Left renal cortex interstitium (tissue), 4 donors: ENCODE measurements around the gene NOL11. TPM values are rescaled to one million over a fixed set of nuclear protein-coding genes. Genes with fewer than 3 reads are reported as not detected.
"Not testable (repeated sequence)": the region's sequence is repeated elsewhere in the genome, so short reads cannot be mapped to it uniquely, and the experiment has no call there.

Source experiments
- DNase-seq, 4 donors: peaks; one replicate each; pipeline ENCODE4 v3.0.0-alpha.2; 2013; ENCODE audit warnings: low read depth in 4 of 4, low spot score in 2 of 4, missing footprints in 1 of 4
- polyA plus RNA-seq, 4 donors: library from polyadenylated mRNA; unstranded; fragments of 120-200 nt; gene quantifications; one replicate each; pipeline ENCODE4 v1.2.1, GENCODE V29; 2013; ENCODE audit not compliant: insufficient read length in 4 of 4

The NOL11 gene
- polyA plus RNA-seq, 4 donors: 86.0 to 97.6 (median 92.3) TPM

DNA sequence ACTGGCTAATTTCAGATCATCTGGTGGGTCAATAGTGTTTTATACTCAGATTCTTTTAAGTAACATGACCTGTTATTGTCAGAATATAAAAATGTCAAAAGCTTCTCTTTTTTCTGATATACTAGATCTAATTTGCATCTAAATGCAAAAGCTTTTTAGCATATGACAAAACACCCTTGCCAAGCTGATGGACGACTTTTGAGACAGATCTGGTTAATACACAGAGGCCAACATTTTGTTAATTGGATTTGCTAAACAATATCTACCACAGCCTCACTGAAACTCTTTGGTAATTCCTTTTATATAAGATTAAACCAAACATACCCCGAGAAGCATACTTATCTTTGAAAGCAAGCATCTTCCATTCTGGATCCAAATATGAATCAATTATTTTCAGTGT lies 10.3 kb upstream of the NOL11 start:
- no peak for DNase-seq

DNA sequence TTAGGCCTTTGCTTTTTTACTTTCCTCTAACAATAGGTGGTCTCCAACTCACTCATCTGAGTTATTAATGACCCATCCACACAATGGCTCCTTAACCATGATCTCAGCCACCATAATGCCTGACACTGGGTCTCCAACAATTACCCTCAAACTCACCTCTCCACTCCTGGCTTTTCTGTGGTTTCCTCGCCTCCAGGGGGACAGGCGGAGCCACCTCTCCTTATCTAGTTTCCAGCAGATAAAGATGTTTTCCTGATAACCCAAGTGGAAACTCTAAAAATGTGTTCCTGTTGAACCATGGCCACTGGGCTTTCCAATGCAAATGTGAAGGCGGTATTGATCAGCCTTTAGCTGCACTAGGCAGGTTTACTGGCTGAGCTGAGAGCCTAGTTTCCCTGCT lies 9.4 kb upstream of the NOL11 start:
- no peak for DNase-seq

DNA sequence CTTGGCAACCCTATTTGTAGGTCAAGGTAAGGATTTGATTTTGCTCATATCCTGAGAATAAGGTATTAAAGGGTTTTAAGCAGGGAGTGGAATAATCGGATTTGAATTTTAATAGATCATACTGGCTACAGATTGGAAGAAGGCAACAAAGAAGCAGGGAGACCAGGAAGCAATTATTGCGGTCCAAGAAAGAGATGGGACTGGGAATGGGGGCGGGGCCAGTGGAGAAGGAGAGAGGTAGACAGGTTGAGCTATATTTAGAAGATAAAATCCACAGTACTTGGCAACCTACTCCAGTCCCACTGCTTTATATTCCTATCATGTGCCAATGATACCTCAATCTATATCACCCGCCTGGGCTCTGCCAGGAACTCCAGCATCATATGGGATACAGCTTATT lies 5.8 kb upstream of the NOL11 start:
- DNase-seq: no peak

DNA sequence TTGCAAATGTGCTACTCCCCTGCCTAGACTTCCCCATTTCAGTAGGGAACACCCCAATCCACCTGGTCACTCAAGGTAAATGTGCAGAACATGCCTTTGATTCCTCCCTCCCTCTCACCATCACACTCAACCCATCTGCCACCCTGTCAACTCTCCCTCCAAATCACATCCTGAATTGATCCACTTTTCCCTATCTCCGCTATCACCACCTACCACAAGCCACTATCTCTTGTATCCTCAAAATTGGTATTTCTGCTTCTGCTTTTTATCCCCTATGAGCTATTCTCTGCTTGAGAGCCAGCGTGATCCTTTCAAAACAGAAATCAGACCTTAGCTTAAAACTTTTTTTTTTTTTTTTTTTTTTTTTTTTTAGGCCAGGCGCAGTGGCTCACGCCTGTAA lies 5.4 kb upstream of the NOL11 start:
- DNase-seq: no peak

DNA sequence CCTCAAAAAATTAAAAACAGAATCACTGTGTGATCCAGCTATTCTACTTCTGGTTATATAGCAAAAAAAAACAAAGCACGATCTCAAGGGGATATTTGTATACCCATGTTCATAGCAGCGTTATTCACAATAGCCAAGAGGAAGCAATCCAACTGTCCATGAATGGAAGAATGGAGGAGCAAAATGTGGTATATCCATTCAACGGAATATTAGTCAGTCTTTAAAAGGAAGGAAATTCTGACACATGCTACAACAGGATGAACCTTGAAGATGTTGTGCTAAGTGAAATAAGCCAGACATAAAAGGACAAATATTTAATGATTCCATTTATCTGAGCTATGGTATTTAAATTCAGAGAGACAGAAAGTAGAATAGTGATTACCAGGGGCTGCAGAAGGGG lies 4.6 kb upstream of the NOL11 start:
- no peak for DNase-seq

DNA sequence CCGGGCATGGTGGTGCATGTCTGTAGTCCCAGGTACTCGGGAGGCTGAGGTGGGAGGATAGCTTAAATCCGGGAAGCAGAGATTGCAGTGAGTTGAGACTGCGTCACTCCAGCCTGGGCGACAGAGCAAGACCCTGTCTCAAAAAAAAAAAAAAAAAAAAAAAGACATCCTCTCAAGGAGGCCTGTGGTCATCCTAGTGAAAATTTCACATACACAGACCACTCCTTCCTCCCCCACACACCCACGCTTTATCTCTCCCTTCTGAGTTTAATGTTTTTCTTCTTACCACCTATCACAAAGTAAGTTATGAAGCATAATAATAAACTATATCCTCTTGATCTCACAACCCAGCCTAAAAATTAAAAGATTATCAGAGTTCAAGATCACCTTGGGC lies 1.3 kb upstream of the NOL11 start:
- no peak for DNase-seq

DNA sequence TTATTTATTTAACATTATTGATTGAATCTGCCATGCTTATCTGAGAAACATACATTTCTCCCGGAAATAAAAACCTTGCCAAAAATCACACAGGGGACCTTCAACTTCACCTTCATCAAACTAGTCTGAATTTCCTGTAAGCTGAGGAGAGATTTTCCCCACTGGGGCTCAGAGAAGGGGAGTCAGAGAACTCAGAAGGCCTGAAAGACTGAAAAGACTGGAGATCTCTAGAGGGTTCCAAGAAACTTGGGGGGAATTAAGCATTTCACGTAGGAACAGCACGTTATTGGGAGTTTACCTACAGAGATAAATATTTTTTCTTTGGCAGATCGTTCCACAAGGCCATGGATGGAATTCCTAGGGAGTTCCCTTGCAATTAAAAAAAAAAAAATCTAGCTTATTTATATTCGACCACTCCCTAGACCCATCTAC lies 528 bp upstream of the NOL11 start:
- DNase-seq: no peak

DNA sequence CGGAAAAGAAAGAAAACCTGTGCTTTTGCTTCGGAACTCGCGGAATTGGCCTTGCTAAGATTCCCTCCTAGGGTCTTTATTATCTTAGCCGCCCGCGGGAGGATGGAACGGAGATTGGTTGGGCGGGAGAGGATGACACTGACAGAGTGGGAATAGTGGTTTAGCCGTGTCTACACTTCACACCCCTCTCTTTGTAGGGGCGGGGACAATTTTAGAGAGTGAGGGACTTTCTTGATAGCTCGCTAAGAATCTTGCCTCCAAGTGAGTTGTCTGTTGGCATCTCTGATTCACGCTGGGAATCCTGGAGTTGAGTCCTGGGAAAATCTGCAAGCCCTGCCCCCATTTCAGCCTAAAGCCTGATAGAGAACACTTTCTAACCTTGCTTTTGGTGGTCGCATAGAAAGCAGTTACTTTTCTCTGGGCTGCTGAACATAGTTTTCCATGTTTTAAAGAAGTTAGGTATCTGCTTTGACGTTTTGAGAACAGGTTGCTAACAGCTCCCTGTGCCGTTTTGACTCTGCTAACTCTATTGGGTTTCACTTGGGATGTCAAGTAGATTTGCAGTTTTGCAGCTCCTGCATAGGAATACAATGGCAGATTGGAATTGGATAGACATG lies 697 bp downstream of the NOL11 start:
- peak in 1 of 4 donors; percentile 20 for DNase-seq

DNA sequence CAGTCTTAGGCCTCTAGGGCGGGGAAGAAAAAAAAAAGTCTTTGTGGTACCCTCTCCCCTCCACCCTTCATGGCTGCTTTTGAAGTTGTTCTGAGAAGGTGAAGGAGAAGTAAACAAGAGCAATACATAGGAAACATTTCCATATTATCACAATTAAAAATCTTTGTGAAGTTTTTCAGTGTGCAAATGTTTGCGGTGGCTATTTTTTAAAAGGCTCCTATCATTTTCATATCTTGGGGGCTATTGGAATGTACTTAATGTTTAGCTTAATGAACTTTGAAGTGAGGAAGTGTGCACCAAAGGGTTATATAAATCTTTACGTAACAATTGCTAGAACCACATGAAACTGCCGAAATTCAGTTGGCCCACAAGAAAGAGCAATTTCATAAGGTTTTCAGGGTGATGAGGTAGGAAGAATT lies 7.6 kb downstream of the NOL11 start:
- no peak for DNase-seq

DNA sequence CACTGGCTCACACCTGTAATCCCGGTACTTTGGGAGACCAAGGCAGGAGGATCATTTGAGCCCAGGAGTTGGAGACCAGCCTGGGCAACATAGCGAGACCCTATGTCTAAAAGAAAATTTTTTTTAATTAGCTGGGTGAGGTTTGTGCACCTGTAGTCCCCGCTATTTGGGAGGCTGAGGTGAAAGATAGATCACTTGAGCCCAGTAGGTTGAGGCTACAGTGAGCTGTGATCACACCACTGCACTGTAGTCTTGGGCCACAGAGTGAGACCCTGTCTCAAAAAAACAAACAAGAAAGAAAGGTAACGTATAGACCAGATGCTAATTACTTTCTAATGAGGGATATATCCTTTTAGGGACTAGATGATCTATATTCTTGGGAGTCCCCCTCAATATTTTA lies 8.1 kb downstream of the NOL11 start:
- DNase-seq: no peak

DNA sequence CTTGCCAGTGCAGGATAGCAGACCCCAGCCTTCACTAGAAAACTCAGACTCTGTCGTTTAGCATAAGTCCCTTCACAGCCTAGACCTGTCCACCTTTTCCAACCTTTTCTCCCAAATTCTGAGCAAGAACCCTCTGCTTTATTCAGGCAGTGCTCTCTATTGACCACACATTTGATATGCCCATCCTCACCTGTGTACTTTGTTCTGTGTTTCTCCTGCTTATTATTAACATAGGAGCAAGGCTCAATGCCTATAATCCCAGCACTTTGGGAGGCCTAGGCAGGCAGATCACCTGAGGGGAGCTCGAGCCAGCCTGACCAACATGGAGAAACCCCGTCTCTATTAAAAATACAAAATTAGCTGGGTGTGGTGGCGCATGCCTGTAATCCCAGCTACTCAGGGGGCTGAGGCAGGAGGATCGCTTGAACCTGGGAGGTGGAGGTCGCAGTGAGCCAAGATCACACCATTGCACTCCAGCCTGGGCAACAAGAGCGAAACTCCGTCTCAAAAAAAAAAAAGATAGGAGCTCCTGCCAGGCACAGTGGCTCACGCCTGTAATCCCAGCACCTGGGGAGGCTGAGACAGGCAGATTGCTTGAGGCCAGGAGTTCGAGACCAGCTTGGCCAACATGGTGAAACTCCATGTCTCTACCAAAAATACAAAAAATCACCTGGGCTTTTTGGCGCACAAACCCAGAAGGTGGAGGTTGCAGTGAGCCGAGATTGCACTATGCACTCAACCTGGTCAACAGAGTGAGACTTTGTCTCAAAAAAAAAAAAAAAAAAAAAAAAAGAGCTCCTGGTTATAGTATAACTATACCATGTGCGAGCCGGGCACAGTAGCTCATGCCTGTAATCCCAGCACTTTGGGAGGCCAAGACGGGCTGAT lies 9.7 kb downstream of the NOL11 start:
- not testable (repeated sequence) for DNase-seq

DNA sequence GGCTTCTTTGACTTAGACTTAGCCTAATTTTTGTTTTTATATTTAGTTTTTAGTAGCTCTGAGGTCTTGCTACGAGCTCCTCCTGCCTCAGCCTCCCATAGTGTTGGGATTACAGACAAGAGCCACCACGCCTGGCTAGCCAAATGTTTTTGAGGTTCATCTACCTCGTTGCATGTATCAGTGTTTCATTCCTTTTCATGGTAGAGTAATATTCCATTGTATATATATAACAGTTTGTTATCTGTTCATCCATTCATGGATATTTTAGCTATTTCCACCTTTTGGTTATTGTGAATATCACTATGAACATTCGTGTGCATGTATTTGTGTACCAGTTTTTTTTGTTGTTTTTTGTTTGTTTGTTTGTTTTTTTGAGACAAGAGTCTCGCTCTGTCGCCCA lies 12.2 kb downstream of the NOL11 start:
- no peak for DNase-seq

DNA sequence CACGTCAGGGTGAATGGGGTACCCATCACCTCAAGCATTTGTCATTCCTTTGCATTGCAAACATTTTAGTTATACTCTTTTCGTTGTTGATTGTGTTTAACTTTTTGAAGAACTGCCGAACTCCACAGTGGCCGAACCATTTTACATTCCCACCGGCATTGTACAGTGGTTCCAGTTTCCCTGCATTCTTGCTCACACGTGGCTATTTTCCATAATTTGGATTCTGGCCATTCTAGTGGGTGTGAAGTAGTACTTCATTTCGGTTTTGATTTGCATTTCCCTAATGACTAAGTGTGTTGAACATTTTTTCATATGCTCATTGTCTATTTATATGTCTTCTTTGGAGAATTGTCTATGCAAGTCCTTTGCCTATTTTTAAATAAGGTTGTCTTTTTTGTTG lies 13.0 kb downstream of the NOL11 start:
- DNase-seq: no peak

DNA sequence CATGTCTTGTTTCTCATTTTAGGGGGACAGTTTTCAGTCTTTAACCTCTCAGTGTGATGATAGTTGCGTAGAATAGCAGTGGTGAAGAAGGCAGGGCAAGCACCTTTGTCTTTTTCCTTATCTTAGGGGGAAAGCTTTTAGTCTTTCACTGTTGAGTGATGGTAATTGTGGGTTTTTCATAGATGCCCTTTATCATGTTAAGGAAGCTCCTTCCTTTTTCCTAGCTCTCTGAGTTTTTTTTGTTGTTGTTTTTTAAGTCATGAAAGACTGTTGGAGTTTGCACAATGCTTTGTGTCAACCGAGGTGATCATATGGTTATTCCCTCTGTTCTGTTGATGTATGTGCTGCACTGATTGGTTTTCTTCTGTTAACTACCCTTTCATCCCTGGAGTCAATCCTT lies 15.7 kb downstream of the NOL11 start:
- no peak for DNase-seq

DNA sequence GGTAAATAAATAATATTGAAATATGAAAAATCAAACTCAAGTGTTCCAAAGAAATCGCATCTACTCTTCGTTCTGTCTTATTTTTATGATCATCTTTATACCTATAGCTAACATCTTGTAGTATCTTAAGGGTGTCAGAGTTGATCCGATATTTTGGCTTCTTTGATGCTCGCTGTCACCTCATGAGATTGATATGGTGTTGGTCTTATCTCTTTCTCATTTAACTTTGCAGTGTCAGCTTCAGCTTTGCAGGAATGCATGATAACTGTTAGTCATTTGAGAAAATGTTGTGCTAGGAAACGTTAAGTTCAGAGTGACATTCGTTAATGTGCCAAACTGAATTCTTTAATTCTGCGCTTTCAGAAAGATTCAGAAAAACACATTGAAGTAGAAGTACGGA lies 19.4 kb downstream of the NOL11 start:
- DNase-seq: no peak

DNA sequence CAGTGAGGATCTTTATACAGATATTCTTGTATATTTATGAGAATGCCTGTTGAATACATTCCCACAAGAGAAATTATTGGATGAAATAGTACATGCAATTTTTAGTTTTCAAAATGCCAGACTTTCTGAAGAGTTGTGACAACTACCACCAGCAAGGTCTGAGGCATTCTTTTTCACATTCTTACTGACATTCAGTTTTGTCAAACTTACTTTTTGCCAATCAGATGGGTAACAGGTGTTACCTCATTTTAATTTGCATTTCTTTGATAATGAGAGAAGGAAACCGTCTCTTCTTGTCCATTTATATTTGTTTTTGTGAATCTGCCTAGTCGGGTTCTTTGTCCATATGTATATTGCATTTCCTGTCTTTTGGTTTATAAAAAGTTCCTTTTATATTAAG lies 24.3 kb downstream of the NOL11 start:
- DNase-seq: no peak

DNA sequence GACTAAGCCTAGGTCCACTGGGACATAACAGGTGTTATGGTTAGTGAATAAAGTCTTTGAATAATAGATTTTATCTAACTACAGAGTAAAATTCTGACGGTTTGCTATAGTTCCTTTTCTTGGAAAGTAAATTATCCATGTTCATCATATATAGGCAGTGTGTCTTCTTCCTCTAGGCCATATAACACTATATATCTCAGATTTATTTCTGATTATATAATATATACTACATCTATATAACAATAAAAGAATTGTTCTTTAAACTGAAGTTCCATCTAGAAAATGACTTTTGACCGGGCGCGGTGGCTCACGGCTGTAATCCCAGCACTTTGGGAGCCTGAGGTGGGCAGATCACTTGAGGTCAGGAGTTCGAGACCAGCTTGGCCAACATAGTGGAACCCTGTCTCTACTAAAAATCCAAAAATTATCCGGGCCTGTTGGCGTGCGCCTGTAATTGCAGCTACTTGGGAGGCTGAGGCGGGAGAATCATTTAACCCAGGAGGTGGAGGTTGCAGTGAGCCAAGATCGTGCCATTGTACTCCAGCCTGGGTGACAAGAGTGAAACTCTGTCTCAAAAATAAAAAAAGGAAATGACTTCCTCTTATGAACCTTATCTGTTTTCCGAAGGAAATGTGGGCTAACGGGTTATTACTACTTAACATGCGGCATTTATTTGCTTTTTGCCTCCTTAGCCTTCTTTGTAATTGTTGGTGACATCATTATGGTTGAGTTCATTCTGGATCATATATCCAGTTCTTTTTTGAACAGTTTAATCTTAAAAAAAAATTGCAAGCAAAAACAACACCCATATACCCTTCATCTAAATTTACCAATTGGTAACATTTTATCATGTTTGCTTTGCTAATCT lies 29.2 kb downstream of the NOL11 start:
- no peak for DNase-seq

DNA sequence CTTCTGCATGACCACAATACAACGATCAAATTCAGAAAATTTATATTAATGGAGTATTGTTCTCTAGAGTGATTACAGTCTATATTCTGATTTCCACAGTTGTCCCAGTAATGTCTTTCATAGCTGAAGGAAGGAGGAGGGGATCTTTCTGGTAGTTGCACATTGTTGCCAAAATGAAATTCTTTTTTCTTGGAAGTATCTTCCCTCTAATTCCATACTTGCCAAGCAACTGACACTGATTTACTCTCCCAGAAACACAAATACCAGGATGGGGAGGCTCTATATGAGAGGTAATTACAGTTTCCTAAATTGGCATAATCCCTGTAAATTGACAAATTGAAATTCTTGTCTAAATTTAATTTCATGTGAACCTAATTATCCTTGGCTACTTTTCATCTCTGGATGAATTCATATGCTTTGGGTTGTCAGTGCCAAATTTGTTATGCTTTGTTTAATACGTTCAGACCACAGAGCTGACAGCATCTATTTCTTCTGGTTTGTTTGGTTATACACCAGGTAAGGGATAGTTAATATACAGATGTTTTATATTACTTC lies 30.0 kb downstream of the NOL11 start:
- no peak for DNase-seq

DNA sequence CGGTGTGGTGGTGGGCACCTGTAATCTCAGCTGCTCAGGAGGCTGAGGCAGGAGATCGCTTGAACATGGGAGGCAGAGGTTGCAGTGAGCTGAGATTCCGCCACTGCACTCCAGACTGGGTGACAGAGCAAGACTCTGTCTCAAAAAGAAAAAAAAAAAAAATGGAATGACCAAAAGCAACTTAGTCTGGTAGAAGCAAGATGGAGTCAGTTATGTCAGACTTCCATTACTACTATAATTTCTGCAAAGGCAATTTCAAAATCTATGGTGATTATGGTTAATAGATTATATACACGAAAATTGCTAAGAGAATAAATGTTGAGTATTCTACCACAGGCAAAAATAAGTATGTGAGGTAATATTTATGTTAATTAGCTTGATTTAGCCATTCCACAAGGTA lies 32.3 kb downstream of the NOL11 start:
- no peak for DNase-seq

DNA sequence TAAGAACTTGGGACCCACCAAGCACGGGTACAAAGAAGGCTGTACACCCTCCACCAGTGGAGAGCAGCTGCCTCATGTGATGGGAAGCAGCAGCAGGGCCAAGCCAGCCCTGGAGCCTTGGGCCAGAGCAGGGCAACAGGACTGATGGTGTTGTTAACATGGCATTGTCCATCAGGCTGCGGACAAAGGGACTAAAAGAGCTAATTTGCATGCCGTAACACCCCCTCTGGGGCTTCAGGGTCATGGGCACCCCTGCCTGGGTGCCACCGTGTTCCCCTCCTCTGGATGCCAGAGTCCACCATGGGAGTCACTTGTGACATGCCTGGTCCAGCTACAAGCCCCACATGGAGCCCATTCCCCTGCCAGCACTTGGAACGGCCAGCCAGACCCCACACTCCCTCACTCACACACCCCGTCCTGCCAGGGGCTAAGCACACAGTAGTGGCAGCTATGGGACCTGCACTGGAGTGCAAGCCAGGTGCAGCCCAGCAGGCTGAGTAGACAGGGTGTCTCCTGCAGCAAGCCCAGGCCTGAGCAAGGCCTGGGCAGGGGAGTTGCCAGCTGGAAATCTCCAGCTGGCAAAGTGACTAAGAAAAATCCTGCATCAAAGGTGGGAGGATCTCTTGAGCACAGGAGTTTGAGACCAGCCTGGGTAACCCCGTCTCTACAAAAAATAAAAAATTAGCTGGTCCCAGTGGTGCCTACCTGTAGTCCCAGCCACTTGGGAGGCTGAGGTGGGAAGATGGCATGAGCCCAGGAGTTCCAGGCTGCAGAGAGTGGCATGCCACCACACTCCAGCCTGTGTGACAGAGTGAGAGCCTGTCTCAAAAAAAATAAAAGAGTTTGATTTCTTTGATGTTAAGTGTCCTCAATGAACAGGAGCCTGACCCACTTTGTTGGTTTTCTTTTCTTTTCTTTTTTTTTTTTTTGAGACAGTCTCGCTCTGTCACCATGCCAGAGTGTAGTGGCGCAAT lies 33.7 kb downstream of the NOL11 start:
- no peak for DNase-seq
